ENCODE measurements around the gene EME1.
"Not testable (repeated sequence)": the region's sequence is repeated elsewhere in the genome, so short reads cannot be mapped to it uniquely, and the experiment has no call there.

EME1 gene

DNA sequence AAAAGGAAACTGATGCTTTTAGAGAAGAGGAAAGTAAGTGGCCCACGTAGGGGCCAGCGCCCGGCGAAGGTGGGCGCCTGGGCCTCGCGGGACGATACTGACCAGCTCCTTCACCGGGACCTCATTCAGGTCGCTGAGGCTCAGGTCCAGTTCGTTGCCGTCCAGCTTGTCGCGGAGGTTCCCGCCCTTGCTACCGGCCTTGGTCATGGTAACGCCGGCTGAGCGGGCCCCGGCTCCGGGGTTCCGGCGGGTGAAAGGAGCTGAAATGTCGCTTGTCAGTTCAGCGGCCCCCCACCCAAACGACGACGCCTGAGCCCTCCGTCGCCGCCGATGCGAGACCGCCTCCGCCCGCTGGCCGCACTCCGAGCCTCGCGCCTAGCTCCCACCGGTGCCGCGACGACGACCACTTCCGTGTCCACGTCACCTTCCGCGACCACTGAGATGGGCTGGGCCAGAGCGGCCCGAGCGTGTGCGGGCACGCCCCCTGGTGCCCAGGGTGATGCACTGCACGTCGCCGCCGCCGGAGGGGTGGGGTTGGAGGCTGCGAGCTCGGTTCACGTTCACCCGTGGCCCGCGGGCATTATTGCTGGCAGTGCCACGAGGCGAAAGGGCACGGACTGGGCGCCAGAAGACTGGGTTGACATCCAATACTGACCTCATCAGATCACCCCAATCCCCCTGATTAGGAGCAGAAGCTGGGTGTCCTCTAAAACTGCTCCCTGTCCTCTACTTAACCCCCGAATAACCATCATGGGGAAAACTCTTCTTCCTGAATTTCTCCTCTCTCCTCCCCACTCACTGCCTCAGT lies 24.3 kb downstream of the EME1 start, which contains the start of gene LRRC59:
TSS of gene LRRC59 (minus strand) at position 413 of the 808 bp plus-strand sequence. CDS start at position 207, 206 bp downstream.
- peak; percentile 91 for DNase-seq

DNA sequence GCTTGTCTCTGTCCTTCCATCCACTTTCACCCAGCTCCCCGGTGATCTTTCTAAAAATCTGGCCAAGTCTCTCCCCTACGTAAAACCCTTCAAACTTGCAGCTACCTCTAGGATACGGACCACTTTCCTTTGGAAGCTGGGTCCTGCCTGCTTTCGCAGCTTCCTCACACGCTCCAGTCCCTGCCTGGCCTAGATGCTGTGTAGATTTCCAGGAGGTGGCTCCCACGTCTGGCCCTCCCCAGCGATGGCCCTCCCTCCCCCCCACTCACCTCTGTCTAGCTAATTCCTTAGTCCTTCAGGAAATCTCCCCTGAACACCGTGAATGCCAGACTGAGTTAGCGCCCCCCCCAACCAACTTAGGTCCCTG lies 24.9 kb downstream of the EME1 start:
- no peak for DNase-seq

GRCh38 chr17:50398672-50399071 lies 25.6 kb downstream of the EME1 start:
- not testable (repeated sequence) for DNase-seq

- DNase-seq = not testable (repeated sequence)
Observed at GRCh38 chr17:50399591-50399990, 26.6 kb downstream of the EME1 start.

GRCh38 chr17:50405351-50405750 lies 32.3 kb downstream of the EME1 start:
- DNase-seq = not testable (repeated sequence)

DNA sequence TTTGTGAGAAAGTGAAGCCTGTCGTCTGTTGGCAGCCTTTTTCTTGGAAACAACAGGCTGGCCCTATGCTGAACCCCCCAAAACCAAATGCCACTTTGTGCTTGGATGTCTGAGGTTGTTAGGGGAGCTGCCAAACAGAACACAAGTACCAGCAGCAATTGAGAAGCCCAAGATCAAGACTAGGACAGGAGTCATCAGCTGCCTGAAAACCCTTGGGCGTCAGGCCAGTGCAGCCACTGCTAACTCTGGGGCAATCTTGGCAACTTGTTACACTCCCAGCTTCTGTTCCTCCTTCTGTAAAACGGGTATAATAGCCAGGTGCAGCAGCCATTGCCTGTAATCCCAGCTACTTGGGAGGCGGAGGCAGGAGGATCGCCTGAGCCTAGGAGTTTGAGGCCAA lies 33.5 kb downstream of the EME1 start:
- no peak for DNase-seq

GRCh38 chr17:50407921-50408320 lies 34.9 kb downstream of the EME1 start:
- no peak for DNase-seq

GRCh38 chr17:50412188-50412732 lies 39.2 kb downstream of the EME1 start:
- no peak for DNase-seq

- no peak for DNase-seq
Observed at GRCh38 chr17:50414808-50415207, 41.8 kb downstream of the EME1 start.

- DNase-seq = not testable (repeated sequence)
Observed at GRCh38 chr17:50419577-50419976, 46.5 kb downstream of the EME1 start.

DNA sequence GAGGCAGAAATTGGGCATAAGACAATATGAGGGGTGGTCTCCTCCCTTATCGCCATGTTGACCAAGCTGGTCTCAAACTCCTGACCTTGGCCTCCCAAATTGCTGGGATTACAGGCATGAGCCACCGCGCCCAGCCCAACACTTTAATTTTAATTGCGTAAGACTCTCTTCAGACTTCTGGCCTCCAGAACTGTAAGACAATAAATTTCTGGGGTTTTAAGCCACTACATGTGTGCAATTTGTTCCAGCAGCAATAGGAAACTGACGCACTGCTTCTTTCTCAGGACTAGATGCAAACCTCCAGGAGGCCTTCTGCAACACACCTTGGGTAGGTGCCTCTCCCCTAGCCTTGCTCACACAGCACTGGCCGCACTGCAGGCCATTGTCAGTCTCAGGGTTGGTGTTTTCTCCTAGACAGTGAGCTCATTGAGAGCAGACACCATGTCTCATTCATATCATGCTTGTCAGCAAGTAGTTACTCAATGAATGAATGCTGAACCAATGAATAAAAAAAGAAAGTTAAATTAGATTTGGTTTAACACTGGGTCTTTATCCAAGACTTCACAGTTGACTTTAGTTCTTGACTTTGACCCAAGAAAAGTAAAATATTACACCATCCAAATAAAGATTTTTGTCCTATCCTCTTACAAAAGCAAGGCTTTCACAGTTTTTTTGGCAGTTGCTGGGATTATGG lies 47.5 kb downstream of the EME1 start:
- DNase-seq = no peak

GRCh38 chr17:50421308-50422051 lies 48.5 kb downstream of the EME1 start:
- DNase-seq = no peak

DNA sequence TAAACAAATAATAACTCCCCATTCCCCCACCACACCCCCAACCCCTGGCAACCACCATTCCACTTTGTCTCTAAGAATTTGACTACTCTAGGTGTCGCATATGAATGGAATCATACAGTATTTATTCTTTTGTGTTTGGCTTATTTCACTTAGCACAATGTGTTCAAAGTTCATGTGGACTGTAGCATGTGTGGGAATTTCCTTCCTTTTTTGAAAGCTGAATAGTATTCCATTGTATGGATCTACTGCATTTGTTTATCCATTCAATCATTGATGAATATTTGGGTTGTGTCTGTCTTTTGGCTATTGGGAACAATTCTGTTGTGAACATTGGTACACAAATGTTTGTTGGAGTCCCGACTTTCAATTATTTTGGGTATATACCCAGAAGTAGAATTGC lies 49.7 kb downstream of the EME1 start:
- DNase-seq = no peak

DNA sequence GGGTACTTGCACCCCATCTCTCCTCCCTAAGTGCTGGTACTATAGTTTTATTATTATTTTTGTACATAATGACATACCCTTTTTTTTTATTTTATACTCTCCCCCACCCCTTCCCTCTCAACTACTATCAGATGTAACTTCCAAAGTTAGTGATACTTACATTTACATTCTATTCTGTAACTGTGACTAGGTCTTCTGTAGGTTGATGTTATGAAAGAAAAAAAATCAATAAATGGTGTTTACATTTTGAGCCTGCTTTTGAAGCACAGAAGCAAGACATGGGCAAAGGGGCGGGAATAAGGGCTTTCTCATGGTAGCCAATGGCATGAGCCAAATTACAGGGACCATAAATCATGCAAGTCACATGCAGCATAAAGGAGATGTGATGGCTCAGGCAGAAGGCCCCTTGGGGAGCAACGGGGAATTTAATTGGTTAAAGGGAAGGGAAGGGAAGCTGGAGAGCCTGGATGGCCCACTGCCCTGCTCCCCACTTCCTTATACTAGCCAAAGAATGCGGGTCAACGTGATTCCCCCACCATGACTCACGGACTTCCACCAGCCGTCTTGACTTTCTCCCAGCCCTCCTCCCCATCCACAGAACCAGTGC lies 50.6 kb downstream of the EME1 start:
- peak; percentile 56 for DNase-seq

GRCh38 chr17:50424246-50424995 lies 51.4 kb downstream of the EME1 start:
- no peak for DNase-seq

- no peak for DNase-seq
Observed at GRCh38 chr17:50424996-50425681, 52.1 kb downstream of the EME1 start.

DNA sequence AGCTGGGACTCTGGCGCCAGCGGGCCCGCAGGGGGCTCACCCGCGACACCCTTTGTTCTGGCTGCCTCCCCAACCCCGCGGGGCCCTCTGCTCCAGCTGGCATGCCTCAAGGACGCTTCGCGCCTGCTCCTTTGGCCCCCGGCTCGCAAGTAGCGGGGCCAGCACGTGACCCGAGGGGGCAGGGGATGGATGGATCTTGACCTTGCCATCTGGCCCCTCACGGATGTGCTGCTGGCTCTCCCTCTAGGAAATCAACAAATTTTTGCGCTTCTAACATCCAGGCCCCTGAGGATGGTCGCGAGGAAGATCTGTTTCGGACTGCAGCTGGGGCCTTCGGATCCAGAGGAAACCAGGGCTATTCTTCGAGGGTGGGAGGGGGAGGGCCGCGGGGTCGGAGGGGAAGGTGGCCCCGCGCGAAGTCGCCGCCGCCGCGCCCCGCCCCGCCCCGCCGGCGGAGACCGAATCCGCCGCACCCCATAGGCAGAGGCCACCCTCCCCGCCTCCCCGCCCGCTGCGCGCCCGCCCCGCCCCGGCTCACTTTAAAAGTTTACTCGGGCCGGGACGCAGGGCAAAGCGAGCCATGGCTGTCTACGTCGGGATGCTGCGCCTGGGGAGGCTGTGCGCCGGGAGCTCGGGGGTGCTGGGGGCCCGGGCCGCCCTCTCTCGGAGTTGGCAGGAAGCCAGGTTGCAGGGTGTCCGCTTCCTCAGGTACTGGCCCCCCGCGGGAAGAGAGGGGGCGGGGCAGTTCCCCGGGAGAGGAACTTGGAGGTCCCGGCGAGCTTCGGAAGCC lies 52.8 kb downstream of the EME1 start, which contains the start of gene ACSF2:
TSS of gene ACSF2 (plus strand) at position 537 of the 790 bp plus-strand sequence. CDS start at position 581, 44 bp downstream.
- DNase-seq = no peak

- no peak for DNase-seq
Observed at GRCh38 chr17:50426472-50426782, 53.4 kb downstream of the EME1 start.

DNA sequence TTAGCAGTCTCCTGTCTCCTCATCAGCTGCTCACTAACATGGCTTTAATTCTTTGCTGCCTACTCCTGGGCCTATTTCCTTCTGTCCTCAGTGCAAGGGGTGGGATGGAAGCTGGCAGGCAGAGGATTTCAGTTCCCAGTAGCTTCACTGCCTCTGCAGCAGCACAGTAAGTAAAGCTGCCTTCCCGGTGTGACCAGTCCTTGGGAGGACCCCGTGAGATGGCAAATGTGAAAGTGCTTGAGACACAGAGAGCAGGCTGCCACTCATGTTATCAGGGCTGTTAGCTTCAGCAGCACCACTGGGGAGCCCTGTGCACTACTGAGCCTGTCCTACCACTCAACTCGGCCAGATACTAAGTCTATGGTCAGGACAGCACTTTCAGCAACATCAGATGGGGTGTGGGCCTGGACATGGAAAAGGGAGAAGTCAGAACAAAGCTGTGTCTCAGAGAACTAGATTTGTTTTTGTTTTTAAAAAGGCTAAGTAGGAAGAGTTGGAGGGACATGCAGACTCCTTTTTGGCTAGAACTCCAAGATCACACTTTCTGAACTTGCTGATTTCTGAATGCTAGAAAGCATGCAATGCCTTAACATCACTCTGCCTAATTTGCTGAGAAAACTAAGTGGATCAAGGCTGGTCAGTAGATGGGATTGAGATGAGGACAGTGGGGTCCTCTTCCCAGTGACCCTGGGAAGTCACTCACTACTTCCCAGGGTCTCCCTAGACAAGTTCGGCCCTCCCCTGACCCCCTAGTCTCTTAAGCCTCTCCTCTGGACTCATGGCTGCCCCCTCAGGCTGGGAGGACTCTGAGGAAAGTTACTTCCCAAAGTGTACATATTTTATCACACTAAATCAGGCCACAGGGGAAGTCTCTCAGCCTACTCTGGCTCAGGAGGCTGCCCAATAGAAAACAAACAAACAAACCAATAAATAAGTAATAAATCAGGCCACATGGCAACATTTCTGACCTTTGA lies 54.1 kb downstream of the EME1 start:
- no peak for DNase-seq

Data from NCI-H1436 (cell line).